ENCODE results near the gene CYP2F1.

- TF ChIP-seq POLR2A (IDR thresholded peaks at IDR 0.05), result no peak
- no peak for TF ChIP-seq CTCF (IDR thresholded peaks at IDR 0.05)
Observed at GRCh38 chr19:41111750-41112295, 2.4 kb upstream of the CYP2F1 start.
